GM10266 (cell line): ENCODE data around the gene GRP.

Experiments
- DNase-seq: peaks from one replicate; pipeline ENCODE4 v3.0.0; 2012; ENCODE audit errors: extremely low spot score
- TF ChIP-seq, protein P1 (sequence below): IDR thresholded peaks from 2 replicates; pipeline ENCODE4 v1.5.1; 2012; ENCODE audit warnings: mild to moderate bottlenecking, low read depth; ENCODE audit not compliant: control insufficient read depth, insufficient read depth; ENCODE audit errors: missing control alignments

The GRP gene

DNA sequence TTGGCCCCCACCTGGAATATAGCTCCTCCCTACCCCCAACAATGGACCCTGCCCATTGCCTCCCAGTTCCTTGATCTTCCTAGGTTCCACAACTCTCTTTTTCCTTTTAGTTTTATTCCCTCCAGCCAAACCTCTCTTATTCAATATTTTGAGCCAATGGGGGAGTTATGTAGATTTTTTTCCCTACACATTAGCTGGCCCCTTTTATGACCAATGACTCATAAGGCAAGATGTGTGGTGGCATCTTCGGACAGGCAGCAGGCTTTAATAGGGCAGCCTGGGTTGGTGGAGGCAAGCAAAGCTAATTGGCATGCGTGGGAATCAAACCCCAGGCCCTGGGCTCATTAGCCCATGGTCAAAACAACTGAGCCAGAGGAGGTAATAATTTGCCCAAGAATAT is 9.2 kb downstream of the GRP start:
- no peak for DNase-seq
- TF ChIP-seq, protein P1, sequence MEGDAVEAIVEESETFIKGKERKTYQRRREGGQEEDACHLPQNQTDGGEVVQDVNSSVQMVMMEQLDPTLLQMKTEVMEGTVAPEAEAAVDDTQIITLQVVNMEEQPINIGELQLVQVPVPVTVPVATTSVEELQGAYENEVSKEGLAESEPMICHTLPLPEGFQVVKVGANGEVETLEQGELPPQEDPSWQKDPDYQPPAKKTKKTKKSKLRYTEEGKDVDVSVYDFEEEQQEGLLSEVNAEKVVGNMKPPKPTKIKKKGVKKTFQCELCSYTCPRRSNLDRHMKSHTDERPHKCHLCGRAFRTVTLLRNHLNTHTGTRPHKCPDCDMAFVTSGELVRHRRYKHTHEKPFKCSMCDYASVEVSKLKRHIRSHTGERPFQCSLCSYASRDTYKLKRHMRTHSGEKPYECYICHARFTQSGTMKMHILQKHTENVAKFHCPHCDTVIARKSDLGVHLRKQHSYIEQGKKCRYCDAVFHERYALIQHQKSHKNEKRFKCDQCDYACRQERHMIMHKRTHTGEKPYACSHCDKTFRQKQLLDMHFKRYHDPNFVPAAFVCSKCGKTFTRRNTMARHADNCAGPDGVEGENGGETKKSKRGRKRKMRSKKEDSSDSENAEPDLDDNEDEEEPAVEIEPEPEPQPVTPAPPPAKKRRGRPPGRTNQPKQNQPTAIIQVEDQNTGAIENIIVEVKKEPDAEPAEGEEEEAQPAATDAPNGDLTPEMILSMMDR = no peak

- TF ChIP-seq, protein P1 = no peak
- no peak for DNase-seq
Measured at GRCh38 chr18:59229701-59230443, 9.9 kb downstream of the GRP start.

DNA sequence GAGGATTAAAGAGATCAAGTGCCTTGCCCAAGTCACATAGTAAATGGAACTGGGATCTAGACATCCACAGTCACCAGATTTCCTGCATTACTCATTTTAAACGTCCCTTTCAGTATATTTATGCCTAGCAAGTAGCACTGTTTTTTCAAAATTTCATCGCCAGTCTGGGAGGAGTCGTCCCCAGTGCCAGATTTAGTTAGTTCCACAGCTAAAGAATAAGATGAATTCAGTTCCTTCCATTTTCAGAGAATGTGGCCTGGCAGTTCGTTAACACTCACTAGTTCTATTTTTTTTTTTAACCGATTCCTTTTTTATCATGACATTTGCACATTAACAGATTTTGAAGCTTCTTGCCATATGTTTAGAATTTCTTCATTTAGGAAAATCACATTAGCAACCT is 11.2 kb downstream of the GRP start:
- no peak for DNase-seq
- TF ChIP-seq, protein P1 = no peak

- no peak for DNase-seq
- TF ChIP-seq, protein P1 = no peak
Measured at GRCh38 chr18:59231877-59232276, 11.9 kb downstream of the GRP start.

- TF ChIP-seq, protein P1 = no peak
- no peak for DNase-seq
Measured at GRCh38 chr18:59232309-59233016, 12.5 kb downstream of the GRP start.

DNA sequence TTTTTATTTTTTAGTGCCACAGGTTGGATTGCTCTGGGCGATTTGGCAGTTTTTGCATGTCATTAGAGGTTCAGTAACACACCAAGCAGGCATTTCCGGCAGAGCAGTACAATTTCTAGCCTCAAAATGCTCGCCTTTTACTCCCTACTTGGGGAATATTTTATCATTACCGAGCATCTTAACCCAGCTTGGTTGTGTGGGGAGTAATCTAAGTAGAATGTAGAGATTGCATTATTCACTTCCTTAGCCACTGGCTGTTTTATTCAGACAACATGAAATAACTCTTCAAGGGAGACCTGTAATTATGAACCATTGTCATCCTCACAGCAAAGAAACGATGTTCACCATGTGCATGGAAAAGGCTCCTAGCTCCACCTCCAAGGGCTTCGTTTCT is 13.1 kb downstream of the GRP start:
- TF ChIP-seq, protein P1 = no peak
- no peak for DNase-seq

GRCh38 chr18:59238385-59238784 is 18.4 kb downstream of the GRP start:
- no peak for DNase-seq
- TF ChIP-seq, protein P1 = no peak
